PC-9 (cell line): ENCODE results near the gene APC.

Source experiments
- CTCF ChIP-seq: fragments of 200-600 bp; sonication (generic); conservative IDR thresholded peaks from 2 replicates; pipeline ENCODE4 v1.6.1; 2017; ENCODE audit warnings: mixed run types, antibody characterized with exemption, mild to moderate bottlenecking, moderate library complexity
- EZH2 ChIP-seq: fragments of 200-600 bp; sonication (generic); IDR thresholded peaks from 2 replicates; pipeline ENCODE4 v1.8.0; 2017; ENCODE audit warnings: antibody characterized with exemption, low read depth

GRCh38 chr5:112732131-112732530 is 5.6 kb upstream of the APC start:
- TF ChIP-seq CTCF (no peak), EZH2 (no peak)
